Daoy (cell line): ENCODE data around the gene ZC3H10. TPM values are rescaled to one million over a fixed set of nuclear protein-coding genes. Genes with fewer than 3 reads are reported as not detected.
"Not testable (repeated sequence)": the region's sequence is repeated elsewhere in the genome, so short reads cannot be mapped to it uniquely, and the experiment has no call there.

Experiments used
- DNase-seq: peaks from one replicate; pipeline ENCODE4 v3.0.0-alpha.2; 2015; ENCODE audit warnings: low read depth
- total RNA-seq: library from RNA; depleted of rRNA; stranded (reverse); fragments of >200 nt; shearing (Covaris generic); gene quantifications from 2 replicates; pipeline ENCODE4 v1.2.3, GENCODE V29; 2014; rRNA removed

Gene ZC3H10
- 2.5 and 3.5 TPM in 2 replicates for total RNA-seq

- peak; percentile 100 for DNase-seq
These were observed at the start of gene ZC3H10 for GRCh38 chr12:56117778-56118687. Gene ZC3H10 (plus strand): TSS chr12:56118266. CDS start chr12:56120563, 2,297 bp downstream.

GRCh38 chr12:56071648-56072047, 46.4 kb upstream of the ZC3H10 start:
- DNase-seq: no peak

DNA sequence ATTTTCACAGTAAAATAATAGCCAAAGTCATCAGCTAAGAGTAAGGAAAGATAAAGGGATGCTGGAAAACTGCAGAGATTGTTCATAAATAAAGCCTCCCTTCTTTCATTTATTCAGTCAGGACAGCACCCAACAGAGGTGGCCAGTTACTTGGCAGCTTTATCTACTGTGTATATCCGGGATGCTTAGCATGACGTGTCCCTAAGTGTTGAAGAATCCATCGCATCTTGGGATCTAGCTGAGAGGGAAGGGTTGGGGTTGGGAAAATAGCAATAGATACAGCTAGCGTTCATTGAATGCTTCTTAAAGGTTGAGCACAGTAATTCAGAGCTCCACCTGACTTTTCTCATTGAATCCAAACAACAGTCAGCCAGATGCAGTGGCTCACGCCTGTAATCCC, 43.7 kb upstream of the ZC3H10 start:
- no peak for DNase-seq

GRCh38 chr12:56077966-56078365, 40.1 kb upstream of the ZC3H10 start:
- DNase-seq: not testable (repeated sequence)

DNA sequence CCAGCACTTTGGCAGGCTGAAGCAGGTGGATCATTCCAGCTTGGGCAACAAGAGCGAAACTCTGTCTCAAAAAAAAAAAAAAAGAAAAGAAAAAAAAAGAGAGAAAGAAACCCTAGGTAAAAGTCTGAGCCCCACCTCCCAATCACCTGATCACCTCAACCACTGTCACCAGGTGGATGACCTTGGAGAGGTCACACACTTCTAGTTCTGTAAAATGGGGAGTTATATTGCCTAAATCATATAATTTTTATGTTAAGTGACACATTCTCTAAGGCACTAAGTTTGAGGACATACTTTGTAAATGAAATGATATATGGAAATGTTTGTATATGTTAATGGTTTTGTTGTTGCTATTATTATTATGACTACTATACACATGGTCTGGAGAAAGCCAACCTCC, 39.6 kb upstream of the ZC3H10 start:
- DNase-seq: no peak

- peak; percentile 89 for DNase-seq
These were observed 38.9 kb upstream of the ZC3H10 start for GRCh38 chr12:56078931-56079722.

DNA sequence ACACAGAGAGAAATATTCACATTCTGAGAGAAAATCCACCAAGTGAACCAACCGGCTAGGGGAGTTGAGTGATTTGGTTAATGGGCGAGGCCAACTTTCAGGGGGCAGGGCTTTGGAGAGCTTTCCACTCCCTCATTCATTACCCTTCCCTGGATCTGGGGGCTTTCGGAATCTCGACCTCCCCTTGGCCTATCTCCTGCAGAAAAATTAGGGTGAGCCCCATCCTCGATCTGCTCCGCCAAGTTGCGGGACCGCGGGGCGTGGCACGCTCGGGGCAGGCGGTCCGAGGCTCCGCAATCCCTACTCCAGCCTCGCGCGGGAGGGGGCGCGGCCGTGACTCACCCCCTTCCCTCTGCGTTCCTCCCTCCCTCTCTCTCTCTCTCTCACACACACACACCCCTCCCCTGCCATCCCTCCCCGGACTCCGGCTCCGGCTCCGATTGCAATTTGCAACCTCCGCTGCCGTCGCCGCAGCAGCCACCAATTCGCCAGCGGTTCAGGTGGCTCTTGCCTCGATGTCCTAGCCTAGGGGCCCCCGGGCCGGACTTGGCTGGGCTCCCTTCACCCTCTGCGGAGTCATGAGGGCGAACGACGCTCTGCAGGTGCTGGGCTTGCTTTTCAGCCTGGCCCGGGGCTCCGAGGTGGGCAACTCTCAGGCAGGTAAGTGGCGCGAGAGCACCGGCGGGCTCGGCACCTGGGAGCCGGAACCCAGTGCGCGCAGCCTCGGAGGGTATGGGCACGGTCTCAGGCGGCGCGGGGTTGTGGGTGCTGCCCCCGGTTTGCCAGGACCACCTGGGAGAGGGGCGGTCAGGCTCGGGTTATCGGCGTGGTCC, 38.1 kb upstream of the ZC3H10 start, which contains the start of gene ERBB3:
ERBB3 (plus strand) TSS at position 443 of the 833 bp plus-strand sequence; CDS start at position 579, 136 bp downstream.
- DNase-seq: peak; percentile 90

- no peak for DNase-seq
These were observed 37.4 kb upstream of the ZC3H10 start for GRCh38 chr12:56080556-56081138.

DNA sequence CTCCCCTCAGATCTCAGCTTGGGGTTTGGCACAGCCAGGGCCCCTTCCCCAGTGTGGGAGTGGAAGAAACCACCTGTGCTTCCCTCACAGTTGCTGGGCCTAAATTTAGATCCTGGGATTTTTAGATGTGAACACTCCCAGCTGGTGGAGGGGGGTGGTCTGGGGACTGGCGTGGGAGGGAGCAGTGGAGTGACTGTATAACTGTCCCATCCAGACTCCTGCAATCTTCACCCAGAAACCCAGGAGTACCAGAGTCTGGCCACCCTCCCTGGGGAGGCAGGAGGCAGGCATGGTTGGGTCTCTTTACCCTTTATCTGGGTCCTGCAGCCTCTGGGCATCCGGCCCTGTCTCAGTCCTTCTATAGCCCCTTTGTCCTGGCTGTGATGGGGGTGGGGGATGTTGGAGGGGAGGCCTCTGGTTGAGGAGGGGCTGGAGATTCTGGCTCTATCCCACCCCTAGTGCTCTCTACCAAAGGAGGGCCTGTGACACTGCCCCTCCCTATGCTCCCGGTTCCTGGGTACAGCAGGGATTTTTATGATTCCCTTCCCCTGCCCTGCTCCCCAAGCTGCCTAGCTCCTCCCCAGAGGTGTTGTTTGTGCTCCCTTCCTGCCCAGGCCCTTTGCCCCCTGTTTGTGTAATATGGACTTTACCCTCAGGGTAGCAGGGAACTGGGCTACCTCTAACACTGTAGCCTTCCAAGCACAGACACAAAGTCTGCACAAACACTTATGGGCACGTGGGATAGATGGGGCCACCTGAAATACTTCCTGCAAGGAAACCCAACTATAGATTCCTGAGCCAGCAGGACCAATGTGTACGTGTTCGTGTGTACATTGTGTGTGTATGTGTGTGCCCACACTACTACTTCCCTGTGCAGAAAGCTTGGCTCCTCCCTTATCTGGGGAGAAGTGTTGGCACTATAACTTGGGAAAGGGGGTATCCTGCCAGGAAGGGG, 36.4 kb upstream of the ZC3H10 start:
- DNase-seq: no peak

DNA sequence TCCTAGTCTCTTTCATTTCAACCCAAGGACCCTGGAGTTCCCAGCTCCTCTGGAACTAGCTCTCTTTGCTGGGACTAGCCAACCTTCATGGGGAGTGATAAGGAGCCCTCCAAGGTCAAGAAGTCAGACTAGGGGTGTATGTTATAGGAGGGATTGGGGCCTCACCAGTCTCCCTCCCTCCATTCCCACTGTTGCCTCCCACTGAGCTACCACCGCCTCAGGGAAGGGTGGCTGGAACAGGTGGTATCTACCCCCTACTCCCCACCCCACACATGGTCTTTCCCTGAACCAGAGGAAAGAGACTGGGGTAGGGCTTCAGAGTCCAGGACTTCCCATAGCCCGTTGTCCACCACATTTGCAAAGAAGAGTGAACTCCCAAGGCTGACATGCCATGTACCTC, 35.7 kb upstream of the ZC3H10 start:
- DNase-seq: no peak

DNA sequence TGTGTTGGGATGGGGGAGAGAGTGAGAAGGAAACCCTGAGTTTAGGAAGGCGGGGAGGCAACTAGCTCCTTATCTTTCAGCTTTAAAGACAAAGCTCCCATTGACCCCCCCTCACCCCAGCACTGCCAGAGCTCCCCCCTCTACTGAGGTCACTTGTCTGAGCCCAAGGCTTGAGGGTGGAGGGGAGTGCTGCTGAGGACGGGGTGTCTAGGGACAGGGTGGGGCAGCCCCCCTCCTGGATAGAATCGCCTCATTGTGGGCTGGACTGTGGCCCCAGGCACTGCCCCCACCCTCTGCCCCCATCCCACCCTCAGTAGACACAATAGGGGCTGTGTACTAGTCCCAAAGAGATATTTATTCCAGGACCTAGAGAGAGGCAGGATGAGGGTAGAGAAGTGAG, 35.1 kb upstream of the ZC3H10 start:
- no peak for DNase-seq

DNA sequence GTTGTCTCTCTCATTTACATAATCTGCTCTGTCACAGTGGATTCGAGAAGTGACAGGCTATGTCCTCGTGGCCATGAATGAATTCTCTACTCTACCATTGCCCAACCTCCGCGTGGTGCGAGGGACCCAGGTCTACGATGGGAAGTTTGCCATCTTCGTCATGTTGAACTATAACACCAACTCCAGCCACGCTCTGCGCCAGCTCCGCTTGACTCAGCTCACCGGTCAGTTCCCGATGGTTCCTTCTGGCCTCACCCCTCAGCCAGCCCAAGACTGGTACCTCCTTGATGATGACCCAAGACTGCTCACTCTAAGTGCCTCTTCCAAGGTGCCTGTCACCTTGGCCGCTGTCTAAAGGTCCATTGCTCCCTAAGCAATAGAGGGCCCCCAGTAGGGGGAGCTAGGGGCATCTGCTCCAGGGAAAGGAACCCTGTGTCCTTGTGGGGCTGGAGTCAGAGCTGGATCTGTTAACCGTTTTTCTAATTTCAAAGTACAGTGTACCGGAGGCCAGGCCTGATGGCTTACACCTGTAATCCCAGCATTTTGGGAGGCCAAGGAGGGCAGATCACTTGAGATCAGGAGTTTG, 33.0 kb upstream of the ZC3H10 start:
- DNase-seq: peak; percentile 36

DNA sequence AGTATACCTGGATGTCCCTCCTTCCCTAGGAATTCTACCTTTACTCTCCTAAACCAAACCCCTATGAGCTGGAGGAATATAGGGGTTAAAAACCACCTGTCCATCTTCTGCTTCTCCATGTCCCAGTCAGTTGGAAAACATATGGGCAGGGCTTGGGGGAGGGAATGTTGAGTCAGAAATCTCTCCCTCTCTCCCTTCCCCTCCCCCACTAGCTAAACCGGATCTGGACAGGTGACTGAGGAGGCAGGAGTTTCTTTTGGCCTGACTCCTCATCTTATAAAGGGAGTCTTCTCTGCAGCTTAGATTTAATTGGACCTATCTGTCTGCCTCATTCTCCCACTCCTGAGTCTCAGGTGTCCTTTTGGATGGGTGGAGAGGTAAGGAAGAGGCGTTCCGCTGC, 32.0 kb upstream of the ZC3H10 start:
- DNase-seq: no peak

- no peak for DNase-seq
These were observed 31.5 kb upstream of the ZC3H10 start for GRCh38 chr12:56086608-56087007.

- DNase-seq: peak; percentile 60
These were observed 30.8 kb upstream of the ZC3H10 start for GRCh38 chr12:56087220-56087619.

DNA sequence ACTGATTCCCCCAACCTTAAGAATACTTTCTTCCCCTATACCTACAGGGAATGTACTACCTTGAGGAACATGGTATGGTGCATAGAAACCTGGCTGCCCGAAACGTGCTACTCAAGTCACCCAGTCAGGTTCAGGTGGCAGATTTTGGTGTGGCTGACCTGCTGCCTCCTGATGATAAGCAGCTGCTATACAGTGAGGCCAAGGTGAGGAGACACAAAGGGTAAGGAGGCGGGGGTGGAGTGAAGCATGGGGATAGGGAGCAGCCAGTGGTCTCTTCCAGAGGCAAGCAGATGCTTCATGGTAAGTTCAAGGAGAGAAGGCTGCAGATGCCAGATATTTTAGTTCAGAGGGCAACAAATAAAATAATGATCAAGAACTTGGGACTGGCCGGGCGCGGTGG, 20.3 kb upstream of the ZC3H10 start:
- DNase-seq: no peak

DNA sequence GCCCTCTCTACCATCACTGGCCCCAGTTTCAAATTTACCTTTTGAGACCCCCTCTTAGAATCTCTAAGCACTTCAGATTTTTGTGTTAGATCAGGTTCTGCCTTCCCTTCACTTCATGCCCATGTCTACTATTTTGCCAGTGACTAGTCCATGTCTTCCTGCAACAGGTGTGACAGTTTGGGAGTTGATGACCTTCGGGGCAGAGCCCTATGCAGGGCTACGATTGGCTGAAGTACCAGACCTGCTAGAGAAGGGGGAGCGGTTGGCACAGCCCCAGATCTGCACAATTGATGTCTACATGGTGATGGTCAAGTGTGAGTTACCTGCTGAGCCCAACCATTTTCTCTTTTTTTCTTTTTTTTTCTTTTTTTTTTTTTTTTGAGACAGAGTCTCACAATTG, 19.5 kb upstream of the ZC3H10 start:
- DNase-seq: no peak

- no peak for DNase-seq
These were observed 18.3 kb upstream of the ZC3H10 start for GRCh38 chr12:56099787-56100186.

DNA sequence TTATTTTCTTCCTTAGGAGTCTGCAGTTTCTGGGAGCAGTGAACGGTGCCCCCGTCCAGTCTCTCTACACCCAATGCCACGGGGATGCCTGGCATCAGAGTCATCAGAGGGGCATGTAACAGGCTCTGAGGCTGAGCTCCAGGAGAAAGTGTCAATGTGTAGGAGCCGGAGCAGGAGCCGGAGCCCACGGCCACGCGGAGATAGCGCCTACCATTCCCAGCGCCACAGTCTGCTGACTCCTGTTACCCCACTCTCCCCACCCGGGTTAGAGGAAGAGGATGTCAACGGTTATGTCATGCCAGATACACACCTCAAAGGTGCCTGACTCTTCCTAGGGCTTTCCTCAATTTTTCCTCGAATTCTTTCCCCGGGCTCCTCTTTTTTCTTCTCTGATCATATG, 17.0 kb upstream of the ZC3H10 start:
- DNase-seq: no peak

- no peak for DNase-seq
These were observed 15.4 kb upstream of the ZC3H10 start for GRCh38 chr12:56102683-56103065.
